Spleen (tissue), 7 donors: ENCODE measurements around the gene CYRIA.
A peak's percentile ranks its signal among the peaks of the same experiment; 100 is the strongest.

Experiments used
- CTCF ChIP-seq, 11 experiments: fragments of 200-600 bp in 7 of 11; fragments of 450-650 bp in 4 of 11; sonication (generic) in 4 of 11; IDR thresholded peaks in 8 of 11; conservative IDR thresholded peaks in 3 of 11; 1 replicate in 7 of 11; 2 replicates in 4 of 11; pipeline versions ENCODE4 v1.4.0 to v1.8.0; 2016 to 2021; ENCODE audit warnings: antibody characterized with exemption in 11 of 11, inconsistent platforms in 4 of 11, mild to moderate bottlenecking in 1 of 11
- POLR2A ChIP-seq, 3 donors: fragments of 450-650 bp; IDR thresholded peaks; one replicate each; pipeline ENCODE4 v1.5.1; 2017; ENCODE audit warnings: antibody characterized with exemption in 3 of 3, mild to moderate bottlenecking in 1 of 3
- POLR2AphosphoS5 ChIP-seq, 3 donors: sonication (generic); formaldehyde crosslinking; IDR thresholded peaks; one replicate each; pipeline ENCODE4 v1.5.1; 2017; ENCODE audit warnings: antibody characterized with exemption in 3 of 3
- donor health status: DM: no; HTN: no; CAD: no; lungs with moderate emphysema.
- donor health status: DM: no; HTN: no; CAD: no.
- donor health status: DM: no; HTN: no; CAD: no.

- no peak for TF ChIP-seq CTCF (IDR thresholded peaks at IDR 0.05 in 8 of 11, conservative IDR thresholded peaks at IDR 0.05 in 3 of 11)
- TF ChIP-seq POLR2A (IDR thresholded peaks at IDR 0.05) = no peak
- TF ChIP-seq POLR2AphosphoS5 (IDR thresholded peaks at IDR 0.05) = peak; percentile 10 to 37 (median 31)
These were observed 25.5 kb downstream of the CYRIA start for GRCh38 chr2:16640001-16640700.
